GM19328 (cell line): ENCODE measurements around the gene MYRF.
A peak's percentile ranks its signal among the peaks of the same experiment; 100 is the strongest.

Experiments used
- ATAC-seq: cut with Tn5 transposase; IDR thresholded peaks from one replicate; pipeline ENCODE4 v1.9.1; 2021; ENCODE audit warnings: mild to moderate bottlenecking, moderate library complexity; ENCODE audit not compliant: unreplicated experiment

Gene MYRF

DNA sequence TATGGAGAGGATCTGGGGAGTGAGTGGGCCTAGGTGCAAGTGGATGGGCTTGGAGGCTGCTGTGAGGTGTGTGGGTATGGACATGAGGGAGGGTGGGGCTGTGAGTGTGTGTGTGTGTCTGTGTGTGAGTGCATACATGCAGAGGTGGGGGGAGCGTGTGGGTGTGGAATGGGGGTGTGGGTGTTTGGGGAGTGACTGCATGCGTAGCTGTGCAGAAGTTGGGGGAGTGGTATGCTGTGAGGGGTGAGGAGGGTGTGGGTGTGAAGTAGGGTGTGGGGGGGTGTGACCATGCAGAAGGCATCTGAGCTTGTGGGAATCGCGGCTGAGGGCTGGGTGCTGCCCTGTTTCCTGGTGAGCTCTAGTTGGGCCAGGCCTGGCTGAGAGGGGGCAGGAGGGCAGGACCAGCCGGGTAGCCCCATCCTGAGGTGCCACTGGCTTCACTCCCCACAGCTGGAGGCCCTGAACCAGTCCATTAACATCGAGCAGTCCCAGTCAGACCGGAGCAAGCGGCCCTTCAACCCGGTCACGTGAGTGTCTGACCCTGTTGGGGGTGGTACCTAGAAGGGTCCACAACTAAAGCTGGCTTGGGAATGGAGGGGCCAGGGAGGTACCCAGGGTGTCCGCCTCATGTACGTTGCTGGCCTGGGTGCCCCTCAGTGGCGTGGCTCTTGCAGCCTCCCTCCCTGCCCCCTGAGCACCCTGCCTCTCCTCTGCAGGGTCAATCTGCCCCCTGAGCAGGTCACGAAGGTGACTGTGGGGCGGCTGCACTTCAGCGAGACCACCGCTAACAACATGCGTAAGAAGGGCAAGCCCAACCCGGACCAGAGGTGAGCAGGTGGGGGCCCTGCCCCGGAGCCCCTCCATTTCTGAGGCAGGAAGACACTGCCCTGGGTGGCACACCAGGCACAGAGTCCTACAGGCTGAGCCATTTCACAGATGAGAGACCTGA lies 23.4 kb downstream of the MYRF start:
- ATAC-seq = no peak

DNA sequence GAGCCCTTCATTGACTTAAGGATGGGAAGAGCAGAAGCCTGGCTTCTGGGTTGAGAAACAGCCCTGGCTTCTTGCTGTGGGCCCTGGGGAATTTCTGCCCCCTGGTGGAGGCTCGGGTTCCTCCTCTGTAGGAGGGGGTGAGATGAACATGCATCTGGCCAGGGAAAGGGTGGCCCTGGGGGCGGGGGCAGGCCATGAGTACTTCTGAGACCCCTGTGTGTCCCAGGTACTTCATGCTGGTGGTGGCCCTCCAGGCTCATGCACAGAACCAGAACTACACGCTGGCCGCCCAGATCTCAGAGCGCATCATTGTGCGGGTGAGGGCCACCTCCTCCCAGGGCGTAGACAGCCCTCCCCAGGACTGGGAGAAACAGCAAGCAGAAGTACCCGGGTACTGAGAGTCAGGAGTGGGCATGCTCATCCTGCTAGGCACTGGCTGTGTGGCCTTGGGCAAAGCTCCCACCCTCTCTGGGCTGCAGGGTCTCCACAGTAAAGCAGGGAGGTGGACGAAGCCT lies 24.2 kb downstream of the MYRF start:
- no peak for ATAC-seq

DNA sequence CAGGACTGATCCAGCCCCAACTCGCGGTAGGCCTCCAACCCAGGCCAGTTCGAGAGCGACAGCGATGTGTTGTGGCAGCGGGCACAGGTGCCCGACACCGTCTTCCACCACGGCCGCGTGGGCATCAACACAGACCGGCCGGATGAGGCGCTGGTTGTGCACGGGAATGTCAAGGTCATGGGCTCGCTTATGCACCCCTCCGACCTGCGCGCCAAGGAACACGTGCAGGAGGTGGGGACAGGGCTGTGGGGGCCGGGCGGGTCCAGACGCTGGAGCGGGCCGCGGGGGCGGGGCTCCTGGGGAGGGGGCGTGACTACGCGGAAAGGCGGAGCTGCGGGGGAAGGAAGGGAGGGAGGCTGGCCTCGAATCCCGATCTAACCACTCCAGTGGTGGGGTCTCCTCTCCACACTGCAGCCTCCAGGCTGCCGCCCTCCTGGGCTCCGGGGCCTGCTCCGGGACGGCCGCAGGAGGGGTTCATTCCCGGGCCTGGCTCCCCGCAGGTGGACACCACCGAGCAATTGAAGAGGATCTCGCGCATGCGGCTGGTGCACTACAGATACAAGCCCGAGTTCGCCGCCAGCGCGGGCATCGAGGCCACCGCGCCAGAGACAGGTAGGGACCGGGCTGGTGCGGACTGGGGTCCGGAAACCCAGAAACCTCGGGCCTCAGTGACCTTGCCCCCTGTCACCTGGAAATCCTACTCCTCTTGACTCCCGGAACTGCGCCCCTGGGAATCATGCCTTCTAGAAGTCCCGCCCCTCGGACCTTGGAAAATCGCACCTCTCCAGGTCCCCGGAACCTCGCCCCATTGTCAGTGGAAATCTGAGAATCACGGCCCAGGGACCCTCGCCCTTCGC lies 25.0 kb downstream of the MYRF start:
- ATAC-seq = no peak

DNA sequence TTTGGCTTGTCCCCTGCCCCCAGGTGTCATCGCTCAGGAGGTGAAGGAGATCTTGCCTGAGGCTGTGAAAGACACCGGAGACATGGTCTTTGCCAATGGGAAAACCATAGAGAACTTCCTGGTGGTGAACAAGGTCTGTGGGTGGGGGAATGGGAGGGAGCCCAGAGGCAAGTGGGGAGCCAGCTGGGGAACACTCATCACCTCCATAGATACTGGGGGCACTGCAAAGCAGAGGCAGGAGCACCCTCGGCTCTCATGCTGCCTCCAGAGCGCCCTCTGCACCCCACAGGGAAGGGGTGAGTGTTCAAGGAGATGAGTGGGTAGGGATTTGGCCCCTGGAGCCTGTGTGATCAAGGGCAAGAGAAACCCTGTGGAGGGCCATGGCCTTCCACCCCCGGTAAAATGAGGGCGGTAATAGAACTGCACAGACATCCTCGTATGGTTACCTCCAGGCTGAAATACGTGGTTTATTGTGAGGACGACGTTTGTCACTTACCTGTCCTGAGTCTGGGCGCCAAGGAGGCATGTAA lies 26.0 kb downstream of the MYRF start:
- ATAC-seq = no peak

DNA sequence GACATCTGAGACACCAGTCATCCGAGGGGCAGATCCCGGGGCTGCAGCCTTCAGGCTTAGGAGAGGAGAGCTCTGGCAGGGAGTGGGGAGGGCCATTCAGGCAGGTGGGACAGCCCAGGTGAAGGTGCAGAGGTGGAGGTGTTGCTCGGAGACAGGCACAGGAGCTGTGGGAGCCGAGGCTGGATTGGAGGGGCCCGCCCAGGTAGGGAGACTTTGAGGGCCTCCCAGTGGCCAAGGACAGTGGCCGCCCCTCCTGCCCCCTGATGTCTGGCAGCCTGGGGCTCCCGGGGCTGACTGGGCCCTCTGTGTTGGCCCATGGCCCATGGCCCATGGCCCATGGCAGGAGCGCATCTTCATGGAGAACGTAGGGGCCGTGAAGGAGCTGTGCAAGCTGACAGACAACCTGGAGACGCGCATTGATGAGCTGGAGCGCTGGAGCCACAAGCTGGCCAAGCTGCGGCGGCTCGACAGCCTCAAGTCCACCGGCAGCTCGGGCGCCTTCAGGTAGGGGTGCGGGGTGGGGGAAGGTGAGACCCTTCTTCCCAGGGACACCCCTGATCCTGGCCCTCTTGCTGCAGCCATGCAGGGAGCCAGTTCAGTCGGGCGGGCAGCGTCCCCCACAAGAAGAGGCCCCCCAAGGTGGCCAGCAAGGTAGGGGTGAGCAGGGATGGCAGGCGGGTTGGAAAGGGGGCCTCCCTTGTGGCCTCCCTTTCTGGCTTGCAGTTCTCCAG lies 26.6 kb downstream of the MYRF start:
- ATAC-seq = no peak

- no peak for ATAC-seq
These were observed 27.5 kb downstream of the MYRF start for GRCh38 chr11:61779666-61780525.

DNA sequence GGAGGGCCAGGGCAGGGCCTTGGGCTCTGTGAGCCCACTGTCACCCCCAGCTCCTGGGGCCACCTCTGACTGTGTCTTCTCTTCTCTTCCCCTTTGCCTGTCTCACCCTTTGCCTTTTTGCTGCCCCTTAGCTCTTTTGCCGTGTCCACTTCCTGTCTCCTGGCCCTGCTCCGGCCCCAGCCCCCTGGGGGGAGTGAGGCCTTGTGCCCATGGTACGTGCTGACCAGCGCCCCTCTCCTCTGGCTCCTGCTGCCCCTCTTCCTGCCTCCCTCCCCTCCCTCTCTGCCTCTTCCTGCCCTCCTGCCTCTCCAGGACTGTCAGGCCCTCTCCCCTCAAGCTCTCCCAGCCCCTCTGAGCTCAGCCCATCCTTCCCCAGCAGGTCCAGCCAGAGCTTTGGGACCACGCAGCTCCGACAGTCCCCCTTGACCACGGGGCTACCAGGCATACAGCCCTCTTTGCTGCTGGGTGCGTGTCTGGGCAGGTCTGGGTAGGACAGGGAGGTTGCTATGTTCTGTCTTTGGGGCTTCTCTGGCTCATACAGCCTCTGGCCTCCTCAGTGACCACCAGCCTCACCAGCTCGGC lies 28.2 kb downstream of the MYRF start:
- no peak for ATAC-seq

GRCh38 chr11:61781585-61781984 lies 29.1 kb downstream of the MYRF start:
- no peak for ATAC-seq

DNA sequence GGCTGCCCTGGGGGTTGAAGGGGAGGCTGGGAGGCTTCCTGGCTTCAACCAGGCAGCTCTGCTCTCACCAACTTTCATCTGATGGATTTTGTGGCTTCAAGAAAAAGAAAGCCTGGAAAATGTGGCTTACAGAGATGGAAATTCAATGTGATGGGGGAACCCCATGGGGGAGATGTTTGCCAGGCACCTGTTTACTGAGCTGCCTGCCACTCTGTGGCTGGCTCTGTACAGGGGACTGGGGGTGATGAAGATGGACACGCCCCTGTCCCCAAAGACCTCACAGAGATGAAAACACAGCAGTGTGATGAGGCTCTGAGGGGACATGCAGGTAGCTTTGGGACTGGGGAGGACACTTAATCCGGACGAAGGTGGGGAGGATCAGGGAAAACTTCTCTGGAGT lies 29.9 kb downstream of the MYRF start:
- no peak for ATAC-seq

DNA sequence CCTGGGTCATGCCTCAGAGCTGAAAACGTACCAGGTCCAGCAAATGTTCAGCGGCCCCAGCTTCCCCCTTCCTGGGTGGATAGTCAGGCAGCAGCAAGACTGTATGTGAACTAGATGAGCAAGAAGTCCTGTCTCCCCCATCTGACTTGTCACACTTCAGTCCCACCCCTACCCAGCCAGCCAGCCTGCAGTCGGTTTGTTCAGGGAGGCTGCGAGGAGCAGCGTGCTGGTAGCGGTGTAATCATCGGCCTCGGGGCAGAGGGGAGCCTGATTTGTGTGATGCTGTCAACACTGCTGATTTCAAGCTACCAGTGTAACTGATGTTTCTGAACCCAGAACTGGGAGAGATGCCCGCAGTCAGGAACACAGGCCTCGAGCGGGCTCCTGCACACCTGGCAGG lies 30.4 kb downstream of the MYRF start:
- ATAC-seq = no peak

- ATAC-seq = no peak
These were observed 31.5 kb downstream of the MYRF start for GRCh38 chr11:61783717-61784505.

DNA sequence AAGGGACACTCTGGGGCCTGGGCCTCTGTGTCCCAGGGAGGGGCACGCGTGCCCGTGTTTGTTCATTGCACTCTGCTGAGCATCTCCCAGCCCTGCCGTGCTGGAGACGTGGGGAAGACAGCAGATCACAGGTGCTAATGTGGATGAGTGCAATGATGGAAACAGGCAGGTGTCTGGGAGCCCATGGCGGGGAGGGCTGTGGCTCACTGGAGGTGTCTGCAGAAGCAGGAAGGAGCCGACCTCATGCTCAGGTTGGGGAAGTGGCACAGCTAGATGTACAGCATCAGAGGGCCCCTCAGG lies 32.0 kb downstream of the MYRF start:
- ATAC-seq = no peak

DNA sequence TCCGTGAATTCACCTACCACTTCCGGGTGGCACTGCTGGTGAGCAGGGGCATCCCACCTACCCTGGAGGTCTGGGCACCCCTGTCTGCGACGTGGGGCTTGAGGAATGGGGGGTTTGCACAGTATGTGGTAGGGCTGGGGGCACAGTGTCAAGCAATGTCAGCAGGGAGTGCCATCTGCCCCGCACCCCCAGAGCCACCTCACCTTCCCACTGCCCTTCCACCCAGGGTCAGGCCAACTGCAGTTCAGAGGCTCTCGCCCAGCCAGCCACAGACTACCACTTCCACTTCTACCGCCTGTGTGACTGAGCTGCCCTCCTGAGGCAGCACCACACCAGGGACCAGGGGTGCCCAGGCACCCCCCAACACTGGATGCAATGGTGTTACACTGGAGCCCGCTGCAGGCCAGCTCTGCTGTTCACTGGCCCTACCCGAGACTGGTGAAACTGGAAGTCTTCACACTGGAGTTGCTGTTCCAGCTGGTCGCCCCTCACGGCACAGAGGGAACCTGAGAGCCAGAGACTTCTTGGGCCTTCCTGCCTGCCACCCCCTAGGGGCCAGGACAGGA lies 33.5 kb downstream of the MYRF start:
- no peak for ATAC-seq

DNA sequence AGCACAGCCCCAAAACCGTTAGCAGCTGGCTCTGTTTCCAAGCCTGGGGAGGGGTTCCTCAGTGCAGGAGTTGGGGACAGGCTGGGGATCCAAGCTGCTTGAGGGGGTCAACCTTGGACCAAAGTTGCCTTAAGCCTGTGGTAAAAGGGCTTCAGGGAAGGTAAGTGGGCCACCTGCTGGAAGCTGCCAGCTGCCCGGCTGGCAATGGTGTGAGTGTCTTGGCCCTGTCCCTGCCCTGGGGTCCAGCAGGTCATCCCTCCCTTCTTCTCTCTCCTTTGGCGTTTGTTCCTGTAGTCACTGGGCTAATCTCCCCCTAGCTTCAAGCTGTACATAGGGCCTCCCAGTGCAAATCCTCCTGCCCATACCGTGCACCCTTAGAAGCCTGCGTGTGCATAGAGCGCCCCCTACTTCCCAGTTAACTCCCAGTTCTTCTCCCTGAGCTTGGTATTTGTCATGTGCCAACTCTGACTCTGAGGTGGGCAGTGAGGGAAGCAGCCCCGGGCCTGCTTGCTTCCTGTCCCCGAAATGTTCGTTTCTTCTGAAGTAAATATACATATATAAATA lies 35.6 kb downstream of the MYRF start:
- no peak for ATAC-seq

DNA sequence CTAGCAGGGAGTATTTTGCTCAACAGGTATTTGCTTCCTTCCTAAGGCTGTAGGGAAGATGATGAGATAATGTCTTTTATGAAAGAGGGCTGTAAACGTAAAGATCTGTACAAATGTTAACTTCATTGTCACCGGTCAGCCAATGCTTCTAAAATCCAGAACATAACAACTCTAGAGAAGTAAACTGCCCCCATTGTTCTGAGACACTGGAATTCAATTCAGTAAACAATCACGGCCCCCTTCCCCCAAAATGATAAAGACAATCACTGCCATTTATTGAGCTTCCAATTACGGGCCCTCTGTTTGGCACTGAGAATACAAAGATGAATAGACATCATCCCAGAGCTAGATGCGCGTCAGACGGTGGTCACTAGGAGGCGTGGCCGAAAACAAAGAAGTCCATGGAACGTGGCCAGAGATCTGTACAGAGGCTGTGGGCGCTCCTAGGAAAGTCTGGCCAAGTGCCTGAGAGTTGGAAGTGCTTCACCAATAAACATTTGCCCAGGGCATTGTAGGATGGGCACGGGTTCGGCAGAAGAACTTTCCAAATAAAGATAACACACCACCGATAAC lies 39.4 kb downstream of the MYRF start:
- ATAC-seq = peak; percentile 11

DNA sequence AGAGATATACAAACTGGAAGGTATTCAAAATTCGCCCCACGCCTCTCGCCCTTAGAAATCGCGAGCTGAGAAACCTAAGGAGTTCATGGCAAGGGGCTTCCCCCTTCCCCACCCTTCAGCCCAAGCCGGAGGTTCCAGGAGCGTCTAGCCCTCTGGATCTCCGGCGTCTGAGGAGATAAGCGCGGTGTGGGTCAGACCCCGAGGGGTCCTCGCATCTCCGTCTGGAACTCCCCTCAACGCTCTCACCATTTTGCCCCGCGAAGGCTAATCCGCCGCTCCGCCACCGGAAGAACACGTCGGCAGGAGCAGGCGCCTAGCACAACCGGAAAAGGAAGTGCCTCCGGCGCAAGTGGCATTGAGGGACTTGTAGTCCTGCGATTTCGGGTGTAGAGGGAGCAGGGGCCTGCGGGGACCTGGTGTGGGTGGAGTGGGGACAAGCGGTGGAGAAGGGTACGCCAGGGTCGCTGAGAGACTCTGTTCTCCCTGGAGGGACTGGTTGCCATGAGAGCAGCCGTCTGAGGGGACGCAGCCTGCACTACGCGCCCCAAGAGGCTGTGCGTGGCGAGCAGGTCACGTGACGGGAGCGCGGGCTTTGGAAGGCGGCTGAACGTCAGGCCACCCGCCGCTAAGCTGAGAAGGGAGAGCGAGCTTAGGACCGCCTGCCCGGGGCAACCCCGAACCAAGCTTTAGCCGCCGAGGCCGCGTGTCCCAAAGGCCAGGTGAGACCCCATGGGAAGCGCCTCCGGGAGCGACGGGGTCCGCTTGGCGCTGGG lies 40.1 kb downstream of the MYRF start, which contains the start of the genes FEN1 and TMEM258:
FEN1 (plus strand) TSS at position 602 of the 773 bp plus-strand sequence. CDS start 2,451 bp downstream, outside the sequence.
TMEM258 (minus strand) TSS at position 290 of the 773 bp plus-strand sequence; CDS start at position 249, 41 bp downstream.
- peak; percentile 91 for ATAC-seq
